22Rv1 (cell line): Measurements from ENCODE around the gene ZNF207.

ENCODE experiments used
- H3K27ac ChIP-seq: fragments of 450-650 bp; 2 replicates; pipeline ENCODE4 v1.5.1; 2017
- CTCF ChIP-seq: fragments of 450-650 bp; IDR thresholded peaks from 2 replicates; pipeline ENCODE4 v1.5.1; 2017; ENCODE audit warnings: mild to moderate bottlenecking
- ZFX ChIP-seq: fragments of 450-650 bp; IDR thresholded peaks from 2 replicates; pipeline ENCODE4 v1.6.1; 2017; ENCODE audit warnings: antibody characterized with exemption, borderline replicate concordance

ZNF207 gene

DNA sequence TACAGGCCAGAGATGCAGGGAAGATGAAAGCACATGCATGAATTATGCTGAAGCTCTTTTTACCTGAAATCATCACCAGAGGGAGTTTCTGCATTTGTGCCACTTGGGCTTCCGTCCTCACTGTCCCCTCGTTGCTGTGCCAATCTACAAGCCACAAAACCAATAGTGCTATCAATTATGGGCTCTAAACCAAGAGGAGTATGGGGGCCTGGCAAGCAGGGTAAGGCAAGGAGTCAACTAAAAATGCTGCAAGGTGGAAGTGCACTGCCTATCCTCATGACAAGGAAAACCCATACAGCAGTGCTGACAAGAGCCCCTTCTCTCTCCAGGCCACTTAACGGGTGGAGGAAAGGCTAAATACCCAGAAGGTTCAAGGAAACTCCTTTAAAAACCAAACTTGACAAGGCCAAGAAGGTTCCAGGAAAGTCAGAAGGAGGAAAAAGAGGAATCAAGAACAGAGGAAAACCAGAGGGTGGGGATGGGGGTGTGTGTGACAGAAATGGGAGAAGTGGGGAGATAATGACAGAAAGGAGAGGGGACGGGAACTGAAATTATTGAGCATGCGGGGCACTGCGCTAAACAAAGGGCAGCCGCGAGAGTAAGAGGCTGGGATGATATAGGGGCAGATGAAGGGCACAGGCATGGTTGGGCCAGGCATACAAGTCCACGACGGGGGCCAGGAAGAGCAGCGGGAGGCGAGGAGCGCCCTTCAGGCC is 8.7 kb upstream of the ZNF207 start:
- peak overlapping the region; percentile 86 for H3K27ac ChIP-seq
- TF ChIP-seq ZFX (no peak), CTCF (no peak)

DNA sequence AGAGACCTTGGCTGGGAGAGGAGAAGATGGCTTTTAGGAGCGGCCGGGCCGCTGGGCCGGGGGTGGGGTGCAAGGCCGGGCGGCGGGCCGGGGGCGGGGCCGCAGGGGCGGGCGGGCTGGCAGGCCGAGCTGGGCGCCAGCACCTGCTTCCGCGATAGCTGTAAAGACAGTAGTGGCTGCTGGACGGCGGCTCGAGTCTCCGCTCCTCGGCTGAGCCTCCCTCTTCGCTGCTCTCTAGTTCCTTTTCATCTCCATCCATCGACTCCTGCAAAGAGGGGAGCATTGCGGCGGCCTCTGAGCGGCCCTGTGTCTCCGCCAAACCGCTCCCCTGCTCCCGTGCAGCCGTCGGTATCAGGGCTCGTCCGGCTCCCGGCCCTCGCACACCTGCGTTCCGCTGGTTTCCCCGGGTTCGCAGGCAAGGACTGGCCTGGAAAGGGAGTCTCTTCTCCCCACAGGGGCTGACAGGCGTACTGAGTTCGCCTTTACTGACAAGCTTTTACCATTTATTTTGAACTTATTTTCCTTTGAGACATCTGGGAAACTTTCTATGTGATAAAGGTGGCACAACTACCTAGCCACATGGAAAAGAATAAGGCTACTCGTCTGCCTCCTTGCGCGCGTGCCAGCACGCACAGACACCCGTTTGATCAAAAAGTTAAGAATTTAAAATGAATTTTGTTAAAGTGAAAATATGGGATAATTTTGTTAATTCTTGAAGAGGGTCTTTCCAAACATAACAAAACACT is 7.9 kb upstream of the ZNF207 start, which contains the start of gene C17orf75:
Gene C17orf75, minus strand, starts transcription at position 317 of the 746 bp plus-strand sequence. Its CDS starts 34 bp downstream, at position 283.
- peak within 1 kb of the TSS; percentile 86 for H3K27ac ChIP-seq
- TF ChIP-seq CTCF (no peak), ZFX (peak; percentile 83; the same call in 1 of the 2 replicates)

DNA sequence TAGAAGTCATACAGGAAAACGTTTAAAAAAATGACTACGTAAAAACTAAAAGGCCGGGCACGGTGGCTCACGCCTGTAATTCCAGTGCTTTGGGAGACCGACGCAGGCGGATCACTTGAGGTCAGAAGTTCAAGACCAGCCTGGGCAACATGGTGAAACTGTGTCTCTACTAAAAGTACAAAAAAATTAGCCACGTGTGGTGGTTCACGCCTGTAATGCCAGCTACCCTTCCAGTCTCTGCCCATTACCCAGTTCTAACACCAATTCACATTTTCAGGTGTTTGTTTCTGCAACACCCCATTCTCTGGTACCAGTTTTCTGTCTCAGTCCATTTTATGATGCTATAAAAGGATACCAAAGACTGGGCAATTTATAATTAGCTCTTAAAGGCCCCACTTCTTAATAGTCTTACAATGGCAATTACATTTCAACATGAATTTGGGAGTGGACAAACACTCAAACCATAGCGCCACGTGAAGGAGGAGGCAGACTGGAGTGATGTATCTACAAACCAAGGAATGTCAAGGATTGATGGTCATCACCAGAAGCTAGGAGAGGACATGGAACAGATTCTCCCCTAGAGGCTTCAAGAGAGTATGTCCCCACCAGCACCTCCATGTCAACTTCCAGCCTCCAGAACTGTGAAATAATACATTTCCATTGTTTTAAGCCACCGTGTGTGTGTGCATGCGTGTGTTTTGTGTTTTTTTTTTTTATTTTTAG is 7.2 kb upstream of the ZNF207 start:
- TF ChIP-seq CTCF (no peak), ZFX (no peak)
- H3K27ac ChIP-seq: peak overlapping the region; percentile 86

DNA sequence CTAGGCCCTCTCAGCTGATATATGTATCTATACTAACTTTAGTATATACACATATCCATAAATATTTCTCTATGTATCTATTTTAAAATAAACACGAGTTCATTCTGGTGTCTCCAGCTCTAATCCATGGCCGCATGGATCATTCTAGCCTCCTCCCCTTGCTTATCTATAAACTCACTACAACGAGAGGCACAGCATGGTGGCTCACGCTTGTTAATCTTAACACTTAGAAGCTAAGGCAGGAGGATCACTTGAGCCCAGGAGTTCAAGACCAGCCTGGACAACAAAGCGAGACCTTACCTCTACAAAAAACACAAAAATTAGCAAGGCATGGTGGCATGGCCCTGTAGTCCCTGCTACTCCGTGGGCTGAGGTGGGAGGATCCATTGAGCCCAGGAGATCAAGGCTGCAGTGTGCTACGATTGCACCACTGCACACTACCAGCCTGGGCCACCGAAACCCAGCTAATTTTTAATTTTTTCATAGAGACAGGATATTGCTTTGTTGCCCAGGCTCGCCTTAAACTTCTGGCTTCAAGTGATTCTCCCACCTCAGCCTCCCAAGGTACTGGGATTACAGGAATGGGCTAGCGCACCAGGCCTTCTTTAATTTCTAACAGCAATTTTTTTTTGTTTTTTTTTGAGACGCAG is 3.9 kb upstream of the ZNF207 start:
- no peak for TF ChIP-seq CTCF
- no peak for TF ChIP-seq ZFX
- H3K27ac ChIP-seq: no peak overlapping the region

DNA sequence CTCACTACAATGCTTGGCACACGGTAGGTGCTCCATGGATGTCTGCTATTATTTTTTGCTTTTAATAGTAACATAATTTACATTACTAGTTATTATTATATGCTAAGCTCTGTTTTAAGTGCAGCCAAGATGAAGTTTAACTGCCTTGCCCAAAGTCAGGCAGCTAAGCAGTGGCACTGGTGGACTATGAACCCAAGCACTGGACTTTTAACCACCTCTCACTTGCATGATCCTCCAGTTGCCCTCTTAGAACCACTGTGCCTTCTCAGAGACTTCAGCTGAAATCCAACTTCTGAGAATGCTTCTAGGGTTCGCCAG is 1.5 kb upstream of the ZNF207 start:
- no peak for TF ChIP-seq ZFX
- no peak for TF ChIP-seq CTCF
- no peak overlapping the region for H3K27ac ChIP-seq

DNA sequence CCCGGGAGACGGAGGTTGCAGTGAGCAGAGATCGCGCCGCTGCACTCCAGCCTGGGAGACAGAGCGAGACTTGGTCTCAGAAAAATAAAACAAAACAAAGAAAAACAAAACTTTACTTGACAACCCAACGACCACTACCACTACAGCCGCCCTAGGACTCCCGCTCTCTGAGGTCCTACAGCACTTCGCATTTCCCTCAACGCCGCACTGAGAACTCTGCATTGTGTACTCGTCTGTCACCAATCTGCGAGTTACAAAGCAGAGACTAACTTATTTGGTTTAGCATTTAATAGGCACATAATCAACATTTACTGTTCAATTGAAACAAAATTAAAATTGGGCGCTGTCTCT is 479 bp upstream of the ZNF207 start:
- H3K27ac ChIP-seq: peak overlapping the region; percentile 95
- TF ChIP-seq ZFX: no peak
- no peak for TF ChIP-seq CTCF
